Upper lobe of left lung (tissue), 6 donors: Measurements from ENCODE around the gene TMC6. TPM values are rescaled to one million over a fixed set of nuclear protein-coding genes. Genes with fewer than 3 reads are reported as not detected.

Experiments
- ATAC-seq, 2 donors: fragments of 200-7000 bp; cut with Tn5 transposase; one replicate each; pipeline ENCODE4 v1.9.1; 2022; ENCODE audit warnings: mild to moderate bottlenecking in 2 of 2, moderate library complexity in 2 of 2; ENCODE audit not compliant: low FRiP score in 2 of 2
- DNase-seq, 2 donors: peaks; one replicate each; pipeline ENCODE4 v3.0.0-alpha.2; 2019 to 2020
- H3K27ac ChIP-seq, 4 donors: fragments of 200-600 bp; sonication (generic); one replicate each; pipeline ENCODE4 v1.5.1; 2016 to 2019
- H3K27me3 ChIP-seq, 4 donors: fragments of 200-600 bp; sonication (generic); one replicate each; pipeline ENCODE4 v1.5.1; 2017 to 2019
- H3K36me3 ChIP-seq, 4 donors: fragments of 200-600 bp; sonication (generic); one replicate each; pipeline ENCODE4 v1.5.1; 2016 to 2019
- H3K4me1 ChIP-seq, 4 donors: fragments of 200-600 bp; sonication (generic); one replicate each; pipeline ENCODE4 v1.5.1; 2018 to 2019
- H3K4me3 ChIP-seq, 4 donors: fragments of 200-600 bp; sonication (generic); one replicate each; pipeline ENCODE4 v1.5.1; 2017 to 2019; ENCODE audit warnings: mild to moderate bottlenecking in 2 of 4, moderate library complexity in 1 of 4
- H3K9me3 ChIP-seq, 4 donors: fragments of 200-600 bp; sonication (generic); one replicate each; pipeline ENCODE4 v1.5.1; 2018 to 2019
- CTCF ChIP-seq, 6 experiments: fragments of 450-650 bp in 4 of 6; fragments of 200-600 bp in 2 of 6; sonication (generic) in 2 of 6; IDR thresholded peaks; one replicate each; pipeline ENCODE4 v1.5.1; 2016 to 2019; ENCODE audit warnings: antibody characterized with exemption in 6 of 6
- EP300 ChIP-seq, 4 donors: sonication (generic); formaldehyde crosslinking; IDR thresholded peaks; one replicate each; pipeline ENCODE4 v1.5.1; 2017; ENCODE audit warnings: antibody characterized with exemption in 4 of 4, control low read depth in 2 of 4
- POLR2A ChIP-seq, 4 donors: fragments of 450-650 bp; IDR thresholded peaks; one replicate each; pipeline ENCODE4 v1.5.1; 2016 to 2017; ENCODE audit warnings: antibody characterized with exemption in 4 of 4, mild to moderate bottlenecking in 2 of 4
- POLR2AphosphoS5 ChIP-seq, 2 donors: sonication (generic); formaldehyde crosslinking; IDR thresholded peaks; one replicate each; pipeline ENCODE4 v1.5.1; 2017; ENCODE audit warnings: antibody characterized with exemption in 2 of 2
- WGBS, 2 donors: methylation state at CpG; one replicate each; pipeline ENCODE4 v1.1.5; 2017 to 2018; 5-methylcytosine and 5-hydroxymethylcytosine counted together
- total RNA-seq, 6 donors: library from RNA; depleted of rRNA in 4 of 6; stranded (reverse); fragments of >200 nt in 4 of 6; gene quantifications; one replicate each; pipeline versions ENCODE4 v1.1.0 to v1.2.1, GENCODE V29; 2016 to 2021
- donor health status: DM: no; HTN: no; CAD: no; lungs with moderate emphysema.
- donor health status: DM: no; HTN: yes; CAD: no; lungs with severe emphysema.

TMC6 gene
- total RNA-seq, 6 donors from 2014 or later = 51.4 to 216 (median 195) TPM

- H3K4me1 ChIP-seq = peaks cover 13 to 33% (median 18%) of the 10 kb centered on the region in 4 donors
- H3K9me3 ChIP-seq = no peaks in the 10 kb centered on the region
- ATAC-seq = peak; percentile 13 to 69
- H3K27me3 ChIP-seq = no peaks in the 10 kb centered on the region
- TF ChIP-seq POLR2AphosphoS5 (IDR thresholded peaks at IDR 0.05) (no peak), EP300 (IDR thresholded peaks at IDR 0.05) (no peak), POLR2A (IDR thresholded peaks at IDR 0.05) (no peak), CTCF (IDR thresholded peaks at IDR 0.05) (no peak)
- 37 to 40% methylated on average over 7 of the region's 7 CpGs for WGBS, 2 donors
- DNase-seq = peak in 1 of 2 donors; percentile 72
- no peak overlapping the region for H3K4me3 ChIP-seq
- H3K36me3 ChIP-seq = no peaks in the 10 kb centered on the region
- H3K27ac ChIP-seq = peak overlapping the region; percentile 42 to 69 (median 58)
Measured at GRCh38 chr17:78151514-78152008, 23.0 kb upstream of the TMC6 start.

GRCh38 chr17:78148286-78149016, 19.9 kb upstream of the TMC6 start:
- ATAC-seq = no peak
- H3K36me3 ChIP-seq = no peaks in the 10 kb centered on the region
- no peaks in the 10 kb centered on the region for H3K27me3 ChIP-seq
- 68 to 78% methylated on average over 14 of the region's 14 CpGs for WGBS, 2 donors
- DNase-seq = no peak
- peaks cover 33 to 62% (median 46%) of the 10 kb centered on the region in 4 donors for H3K4me1 ChIP-seq
- TF ChIP-seq POLR2AphosphoS5 (IDR thresholded peaks at IDR 0.05) (no peak), CTCF (IDR thresholded peaks at IDR 0.05) (no peak), EP300 (IDR thresholded peaks at IDR 0.05) (no peak), POLR2A (IDR thresholded peaks at IDR 0.05) (no peak)
- no peak overlapping the region for H3K4me3 ChIP-seq
- H3K27ac ChIP-seq = no peak overlapping the region
- no peaks in the 10 kb centered on the region for H3K9me3 ChIP-seq

GRCh38 chr17:78147315-78147998, 18.9 kb upstream of the TMC6 start:
- TF ChIP-seq CTCF (IDR thresholded peaks at IDR 0.05) (no peak), EP300 (IDR thresholded peaks at IDR 0.05) (no peak), POLR2AphosphoS5 (IDR thresholded peaks at IDR 0.05) (no peak)
- Histone ChIP-seq H3K36me3 (no peaks in the 10 kb centered on the region), H3K4me3 (no peak overlapping the region), H3K9me3 (no peaks in the 10 kb centered on the region), H3K4me1 (peaks cover 34 to 67% (median 50%) of the 10 kb centered on the region in 4 donors), H3K27me3 (no peaks in the 10 kb centered on the region), H3K27ac (peak overlapping the region in 3 of 4 donors; percentile 3 to 73 (median 53))
- ATAC-seq (no peak), DNase-seq (peak in 1 of 2 donors; percentile 83)
- WGBS, 2 donors = 50 to 62% methylated on average over 8 of the region's 8 CpGs

- H3K36me3 ChIP-seq = no peaks in the 10 kb centered on the region
- no peaks in the 10 kb centered on the region for H3K27me3 ChIP-seq
- no peak overlapping the region for H3K4me3 ChIP-seq
- WGBS, 2 donors = 92 to 94% methylated on average over 5 to 6 of the region's 6 CpGs
- H3K9me3 ChIP-seq = no peaks in the 10 kb centered on the region
- ATAC-seq (no peak), DNase-seq (no peak)
- TF ChIP-seq EP300 (IDR thresholded peaks at IDR 0.05) (no peak), POLR2A (IDR thresholded peaks at IDR 0.05) (no peak), POLR2AphosphoS5 (IDR thresholded peaks at IDR 0.05) (no peak), CTCF (IDR thresholded peaks at IDR 0.05) (no peak)
- peak overlapping the region in 3 of 4 donors; percentile 3 to 73 (median 53) for H3K27ac ChIP-seq
- peaks cover 33 to 71% (median 52%) of the 10 kb centered on the region in 4 donors for H3K4me1 ChIP-seq
Measured at GRCh38 chr17:78146881-78147280, 18.3 kb upstream of the TMC6 start.
